Glutamatergic neuron (in vitro differentiated cells): ENCODE data around the gene PNLIPRP2. TPM values are rescaled to one million over a fixed set of nuclear protein-coding genes. Genes with fewer than 3 reads are reported as not detected.

Experiments used
- DNase-seq: peaks from one replicate; pipeline ENCODE4 v3.0.0; 2022
- H3K27ac Mint-ChIP-seq: one replicate; pipeline ENCODE4 v1.8.0; 2020; ENCODE audit warnings: mild to moderate bottlenecking, mixed read lengths, inconsistent platforms; ENCODE audit not compliant: unreplicated experiment
- H3K27me3 Mint-ChIP-seq: one replicate; pipeline ENCODE4 v1.8.0; 2020; ENCODE audit warnings: mild to moderate bottlenecking, moderate library complexity, mixed read lengths, inconsistent platforms; ENCODE audit not compliant: unreplicated experiment
- H3K36me3 Mint-ChIP-seq: one replicate; pipeline ENCODE4 v1.8.0; 2020; ENCODE audit warnings: mild to moderate bottlenecking, mixed read lengths, inconsistent platforms; ENCODE audit not compliant: unreplicated experiment
- H3K4me1 Mint-ChIP-seq: one replicate; pipeline ENCODE4 v1.8.0; 2020; ENCODE audit warnings: mild to moderate bottlenecking, low read depth, mixed read lengths, inconsistent platforms; ENCODE audit not compliant: unreplicated experiment
- H3K4me3 Mint-ChIP-seq: one replicate; pipeline ENCODE4 v1.8.0; 2020; ENCODE audit warnings: mild to moderate bottlenecking, mixed read lengths, inconsistent platforms; ENCODE audit not compliant: unreplicated experiment
- H3K9me3 Mint-ChIP-seq: one replicate; pipeline ENCODE4 v1.8.0; 2020; ENCODE audit warnings: mild to moderate bottlenecking, moderate library complexity, mixed read lengths, inconsistent platforms; ENCODE audit not compliant: unreplicated experiment
- CTCF ChIP-seq: fragments of 200-600 bp; sonication (generic); IDR thresholded peaks from one replicate; pipeline ENCODE4 v1.5.0; 2021; ENCODE audit not compliant: partially characterized antibody, unreplicated experiment
- total RNA-seq: library from RNA; stranded (reverse); fragmentation: NEBNext Ultra II Directional; extraction: Animal tissue kit (Norgen Biotek cat#: 25700); gene quantifications from one replicate; pipeline ENCODE4 v1.2.1, GENCODE V29; 2021; ENCODE audit not compliant: unreplicated experiment

PNLIPRP2 gene
- total RNA-seq, 1 donor from 2014 or later: not detected

GRCh38 chr10:116659049-116659670 is 38.4 kb downstream of the PNLIPRP2 start:
- DNase-seq: no peak

GRCh38 chr10:116660860-116661259 is 40.1 kb downstream of the PNLIPRP2 start:
- Mint-ChIP-seq H3K36me3 (no peaks in the 10 kb centered on the region), H3K9me3 (no peaks in the 10 kb centered on the region), H3K27ac (no peak overlapping the region), H3K27me3 (peaks cover 4% of the 10 kb centered on the region), H3K4me1 (no peaks in the 10 kb centered on the region), H3K4me3 (no peak overlapping the region)
- no peak for TF ChIP-seq CTCF
- DNase-seq: no peak

More at GRCh38 chr10:116659049-116659670, 38.4 kb downstream of the PNLIPRP2 start:
- H3K27me3 Mint-ChIP-seq: peaks cover 3% of the 10 kb centered on the region
- H3K36me3 Mint-ChIP-seq: no peaks in the 10 kb centered on the region
- H3K4me3 Mint-ChIP-seq: no peak overlapping the region
- TF ChIP-seq CTCF: no peak
- no peaks in the 10 kb centered on the region for H3K4me1 Mint-ChIP-seq
- H3K27ac Mint-ChIP-seq: no peak overlapping the region
- H3K9me3 Mint-ChIP-seq: no peaks in the 10 kb centered on the region

GRCh38 chr10:116663342-116663741 is 42.6 kb downstream of the PNLIPRP2 start:
- Mint-ChIP-seq H3K36me3 (no peaks in the 10 kb centered on the region), H3K27me3 (peaks cover 2% of the 10 kb centered on the region), H3K4me1 (no peaks in the 10 kb centered on the region), H3K27ac (no peak overlapping the region), H3K9me3 (peaks cover 3% of the 10 kb centered on the region), H3K4me3 (no peak overlapping the region)
- no peak for DNase-seq
- no peak for TF ChIP-seq CTCF

GRCh38 chr10:116664631-116665030 is 43.9 kb downstream of the PNLIPRP2 start:
- H3K9me3 Mint-ChIP-seq: peaks cover 3% of the 10 kb centered on the region

More at GRCh38 chr10:116664631-116665030, 43.9 kb downstream of the PNLIPRP2 start:
- H3K27ac Mint-ChIP-seq: no peak overlapping the region
- no peaks in the 10 kb centered on the region for H3K4me1 Mint-ChIP-seq
- peaks cover 1% of the 10 kb centered on the region for H3K27me3 Mint-ChIP-seq
- no peaks in the 10 kb centered on the region for H3K36me3 Mint-ChIP-seq
- H3K4me3 Mint-ChIP-seq: no peak overlapping the region
- no peak for DNase-seq
- no peak for TF ChIP-seq CTCF
